Measurements from ENCODE around the gene NEURL1. TPM values are rescaled to one million over a fixed set of nuclear protein-coding genes. Genes with fewer than 3 reads are reported as not detected.
A peak's percentile ranks its signal among the peaks of the same experiment; 100 is the strongest.

NEURL1 gene
- total and polyA plus RNA-seq, 4 donors, result 0.14 to 2.0 (median 0.74) TPM

DNA sequence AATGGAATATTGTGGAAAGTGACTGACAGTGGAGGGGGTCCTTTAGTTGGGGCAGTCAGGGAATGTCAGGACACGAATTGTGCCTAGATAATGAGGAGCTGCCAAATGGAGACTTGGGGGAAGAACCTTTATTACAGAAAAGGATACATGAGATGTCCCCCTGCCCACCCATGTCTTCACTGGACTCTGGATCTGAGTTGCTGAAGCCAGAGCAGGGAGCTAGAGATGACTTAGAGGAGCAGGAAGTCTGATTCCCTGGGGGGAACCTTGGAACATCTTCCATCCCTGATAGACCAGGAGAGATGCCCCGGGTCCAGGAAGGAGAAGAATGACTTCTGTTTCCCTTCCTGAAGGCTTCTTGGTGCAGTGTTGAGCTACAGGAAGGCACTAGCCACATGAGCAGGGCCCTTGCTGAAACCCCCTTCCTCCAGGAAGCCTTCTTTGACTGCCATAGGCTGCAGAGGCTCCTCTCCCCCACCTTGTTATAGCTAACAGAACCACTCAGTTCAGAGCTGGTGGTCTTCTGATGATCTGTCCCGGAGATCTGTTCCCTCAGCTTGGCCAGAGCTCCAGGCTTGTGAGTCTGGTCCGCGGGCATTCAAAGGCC is 747 bp upstream of the NEURL1 start:
- TF ChIP-seq, protein P1, sequence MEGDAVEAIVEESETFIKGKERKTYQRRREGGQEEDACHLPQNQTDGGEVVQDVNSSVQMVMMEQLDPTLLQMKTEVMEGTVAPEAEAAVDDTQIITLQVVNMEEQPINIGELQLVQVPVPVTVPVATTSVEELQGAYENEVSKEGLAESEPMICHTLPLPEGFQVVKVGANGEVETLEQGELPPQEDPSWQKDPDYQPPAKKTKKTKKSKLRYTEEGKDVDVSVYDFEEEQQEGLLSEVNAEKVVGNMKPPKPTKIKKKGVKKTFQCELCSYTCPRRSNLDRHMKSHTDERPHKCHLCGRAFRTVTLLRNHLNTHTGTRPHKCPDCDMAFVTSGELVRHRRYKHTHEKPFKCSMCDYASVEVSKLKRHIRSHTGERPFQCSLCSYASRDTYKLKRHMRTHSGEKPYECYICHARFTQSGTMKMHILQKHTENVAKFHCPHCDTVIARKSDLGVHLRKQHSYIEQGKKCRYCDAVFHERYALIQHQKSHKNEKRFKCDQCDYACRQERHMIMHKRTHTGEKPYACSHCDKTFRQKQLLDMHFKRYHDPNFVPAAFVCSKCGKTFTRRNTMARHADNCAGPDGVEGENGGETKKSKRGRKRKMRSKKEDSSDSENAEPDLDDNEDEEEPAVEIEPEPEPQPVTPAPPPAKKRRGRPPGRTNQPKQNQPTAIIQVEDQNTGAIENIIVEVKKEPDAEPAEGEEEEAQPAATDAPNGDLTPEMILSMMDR (IDR thresholded peaks at IDR 0.05; ENCODE audit: control extremely low read depth, extremely low read depth), result no peak
- Histone ChIP-seq H3K36me3 (ENCODE audit: control insufficient read depth in 4 of 4, insufficient read depth in 4 of 4, low read length in 4 of 4) (no peaks in the 10 kb centered on the region), H3K4me1 (ENCODE audit: control insufficient read depth in 5 of 5, insufficient read depth in 5 of 5, low read length in 5 of 5) (peaks cover 0 to 12% (median 0%) of the 10 kb centered on the region in 5 donors), H3K9me3 (ENCODE audit: control insufficient read depth in 4 of 4, insufficient read depth in 3 of 4, low read length in 3 of 4) (no peaks in the 10 kb centered on the region), H3K27me3 (ENCODE audit: control insufficient read depth in 3 of 3, insufficient read depth in 3 of 3, low read length in 2 of 3) (peaks cover 3 to 36% (median 34%) of the 10 kb centered on the region in 3 donors), H3K4me3 (no peak overlapping the region), H3K27ac (ENCODE audit: low read depth in 1 of 2, low read length in 1 of 2) (no peak overlapping the region), H3K9ac (ENCODE audit: insufficient read depth in 1 of 2, low read length in 2 of 2) (no peak overlapping the region)
- no peak for DNase-seq
- no peak for ATAC-seq (ENCODE audit: insufficient read depth, low FRiP score)
- WGBS, 2 donors, result 66 to 77% methylated on average over 5 of the region's 5 CpGs

DNA sequence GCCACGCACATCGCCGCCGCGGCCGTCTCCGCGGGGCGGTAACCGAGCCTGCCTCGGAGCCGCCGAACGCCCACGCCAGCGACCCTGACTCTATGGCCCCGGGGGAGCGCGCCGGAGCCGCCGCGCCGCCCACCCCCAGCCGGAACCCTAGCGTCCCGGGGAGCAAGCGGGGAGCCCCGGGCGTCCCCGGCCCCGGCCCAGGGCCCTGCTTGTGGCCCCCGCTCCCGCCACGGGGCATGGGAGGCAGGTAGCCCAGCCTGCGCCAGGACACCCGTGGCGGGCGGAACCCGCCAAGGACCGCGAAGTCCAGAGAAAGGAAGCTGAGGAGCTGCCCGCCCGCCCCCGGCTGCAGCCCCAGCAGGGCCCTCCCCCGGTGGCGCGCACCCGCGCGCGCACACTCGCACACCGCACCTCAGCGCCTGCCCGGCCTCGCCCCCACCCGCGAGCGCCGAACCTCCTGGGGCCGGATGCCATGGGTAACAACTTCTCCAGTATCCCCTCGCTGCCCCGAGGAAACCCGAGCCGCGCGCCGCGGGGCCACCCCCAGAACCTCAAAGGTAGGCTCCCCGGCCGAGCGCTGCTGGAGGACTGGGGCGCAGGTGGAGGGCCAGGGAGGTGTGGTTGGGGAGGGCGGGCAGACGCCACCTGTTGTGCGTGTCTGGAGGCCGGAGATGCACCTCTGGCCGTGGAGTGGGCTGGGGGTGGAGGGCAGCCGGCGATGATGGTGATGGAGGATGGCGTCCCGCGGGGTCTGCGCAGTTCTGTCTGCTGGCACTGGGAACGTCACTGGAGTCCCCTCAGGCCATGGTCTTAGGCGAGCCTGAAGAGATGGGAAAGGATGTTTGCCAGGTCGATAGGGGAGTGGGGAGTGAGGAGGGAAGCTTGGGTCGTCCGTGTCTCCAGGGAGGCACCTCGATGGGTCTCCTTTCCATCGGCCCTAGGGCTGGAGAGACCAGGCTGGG is 692 bp downstream of the NEURL1 start:
- TF ChIP-seq, protein P1 (IDR thresholded peaks at IDR 0.05; ENCODE audit: control extremely low read depth, extremely low read depth), result no peak
- no peak overlapping the region for H3K9ac ChIP-seq (ENCODE audit: insufficient read depth in 1 of 2, low read length in 2 of 2)

DNA sequence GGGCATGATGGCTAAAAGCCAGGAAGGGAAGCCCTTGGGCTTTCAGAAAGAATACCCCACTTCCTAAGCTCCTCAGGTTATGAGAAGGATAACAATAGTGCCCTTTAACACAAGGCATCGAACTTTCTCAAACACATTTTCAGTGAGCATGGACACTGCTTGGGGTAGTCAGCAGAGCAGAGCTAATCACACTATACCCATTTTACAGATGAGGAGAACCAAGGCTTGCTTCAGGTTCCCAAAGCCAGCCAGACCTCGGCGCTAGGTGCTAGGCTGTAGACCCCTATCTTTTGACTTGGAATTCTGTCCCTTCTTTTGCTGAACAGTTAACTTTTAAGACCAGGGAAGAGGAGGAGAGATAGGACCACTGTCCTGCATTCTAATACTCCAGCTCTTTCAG is 1.8 kb downstream of the NEURL1 start:
- Histone ChIP-seq H3K9me3 (ENCODE audit: control insufficient read depth in 4 of 4, insufficient read depth in 3 of 4, low read length in 3 of 4) (no peaks in the 10 kb centered on the region), H3K4me1 (ENCODE audit: control insufficient read depth in 5 of 5, insufficient read depth in 5 of 5, low read length in 5 of 5) (peaks cover 0 to 12% (median 0%) of the 10 kb centered on the region in 5 donors), H3K27me3 (ENCODE audit: control insufficient read depth in 3 of 3, insufficient read depth in 3 of 3, low read length in 2 of 3) (peaks cover 3 to 52% (median 49%) of the 10 kb centered on the region in 3 donors), H3K9ac (ENCODE audit: insufficient read depth in 1 of 2, low read length in 2 of 2) (no peak overlapping the region), H3K4me3 (no peak overlapping the region), H3K36me3 (ENCODE audit: control insufficient read depth in 4 of 4, insufficient read depth in 4 of 4, low read length in 4 of 4) (no peaks in the 10 kb centered on the region), H3K27ac (ENCODE audit: low read depth in 1 of 2, low read length in 1 of 2) (no peak overlapping the region)
- ATAC-seq (ENCODE audit: insufficient read depth, low FRiP score) (no peak), DNase-seq (no peak)
- 85 to 89% methylated on average over 3 of the region's 3 CpGs for WGBS, 2 donors
- TF ChIP-seq, protein P1 (IDR thresholded peaks at IDR 0.05; ENCODE audit: control extremely low read depth, extremely low read depth), result no peak

More for the DNA sequence above, 692 bp downstream of the NEURL1 start:
- Histone ChIP-seq H3K4me3 (peak overlapping the region; percentile 16), H3K9me3 (ENCODE audit: control insufficient read depth in 4 of 4, insufficient read depth in 3 of 4, low read length in 3 of 4) (no peaks in the 10 kb centered on the region), H3K36me3 (ENCODE audit: control insufficient read depth in 4 of 4, insufficient read depth in 4 of 4, low read length in 4 of 4) (no peaks in the 10 kb centered on the region), H3K27ac (ENCODE audit: low read depth in 1 of 2, low read length in 1 of 2) (no peak overlapping the region), H3K4me1 (ENCODE audit: control insufficient read depth in 5 of 5, insufficient read depth in 5 of 5, low read length in 5 of 5) (peaks cover 0 to 12% (median 0%) of the 10 kb centered on the region in 5 donors), H3K27me3 (ENCODE audit: control insufficient read depth in 3 of 3, insufficient read depth in 3 of 3, low read length in 2 of 3) (peaks cover 3 to 43% (median 42%) of the 10 kb centered on the region in 3 donors)
- ATAC-seq (ENCODE audit: insufficient read depth, low FRiP score) (peak; percentile 13), DNase-seq (peak in 1 of 3 donors; percentile 28)
- 1 to 3% methylated on average over 56 to 92 of the region's 92 CpGs for WGBS, 2 donors
